ENCODE data around the gene TSPEAR. TPM values are rescaled to one million over a fixed set of nuclear protein-coding genes. Genes with fewer than 3 reads are reported as not detected.

The TSPEAR gene
- total RNA-seq, 1 donor from 2014 or later = not detected

DNA sequence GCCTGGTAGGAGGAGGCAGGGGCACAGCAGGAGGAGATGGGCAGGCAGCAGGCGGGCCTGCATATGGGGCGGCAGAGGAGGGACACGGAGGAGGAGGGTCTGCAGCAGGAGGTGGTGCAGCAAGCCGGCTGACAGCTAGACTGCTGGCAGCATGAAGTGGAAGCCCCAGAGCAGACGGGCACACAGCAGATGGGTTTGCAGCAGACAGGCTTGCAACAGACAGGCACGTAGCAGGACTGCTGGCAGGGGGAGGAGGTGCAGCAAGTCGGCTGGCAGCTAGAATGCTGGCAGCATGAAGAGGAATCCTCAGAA, 131.6 kb downstream of the TSPEAR start:
- TF ChIP-seq, protein P1, sequence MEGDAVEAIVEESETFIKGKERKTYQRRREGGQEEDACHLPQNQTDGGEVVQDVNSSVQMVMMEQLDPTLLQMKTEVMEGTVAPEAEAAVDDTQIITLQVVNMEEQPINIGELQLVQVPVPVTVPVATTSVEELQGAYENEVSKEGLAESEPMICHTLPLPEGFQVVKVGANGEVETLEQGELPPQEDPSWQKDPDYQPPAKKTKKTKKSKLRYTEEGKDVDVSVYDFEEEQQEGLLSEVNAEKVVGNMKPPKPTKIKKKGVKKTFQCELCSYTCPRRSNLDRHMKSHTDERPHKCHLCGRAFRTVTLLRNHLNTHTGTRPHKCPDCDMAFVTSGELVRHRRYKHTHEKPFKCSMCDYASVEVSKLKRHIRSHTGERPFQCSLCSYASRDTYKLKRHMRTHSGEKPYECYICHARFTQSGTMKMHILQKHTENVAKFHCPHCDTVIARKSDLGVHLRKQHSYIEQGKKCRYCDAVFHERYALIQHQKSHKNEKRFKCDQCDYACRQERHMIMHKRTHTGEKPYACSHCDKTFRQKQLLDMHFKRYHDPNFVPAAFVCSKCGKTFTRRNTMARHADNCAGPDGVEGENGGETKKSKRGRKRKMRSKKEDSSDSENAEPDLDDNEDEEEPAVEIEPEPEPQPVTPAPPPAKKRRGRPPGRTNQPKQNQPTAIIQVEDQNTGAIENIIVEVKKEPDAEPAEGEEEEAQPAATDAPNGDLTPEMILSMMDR (IDR thresholded peaks at IDR 0.05; ENCODE audit: insufficient read depth, low read length, poor library complexity, severe bottlenecking) = no peak
- no peaks in the 10 kb centered on the region for H3K36me3 ChIP-seq (ENCODE audit: control insufficient read depth, insufficient read depth, low read length)
- H3K27me3 ChIP-seq (ENCODE audit: control insufficient read depth, insufficient read depth, low read length) = no peaks in the 10 kb centered on the region
- no peak overlapping the region for H3K4me3 ChIP-seq (ENCODE audit: low read depth, low read length)
- no peak for DNase-seq (ENCODE audit: low read depth)

DNA sequence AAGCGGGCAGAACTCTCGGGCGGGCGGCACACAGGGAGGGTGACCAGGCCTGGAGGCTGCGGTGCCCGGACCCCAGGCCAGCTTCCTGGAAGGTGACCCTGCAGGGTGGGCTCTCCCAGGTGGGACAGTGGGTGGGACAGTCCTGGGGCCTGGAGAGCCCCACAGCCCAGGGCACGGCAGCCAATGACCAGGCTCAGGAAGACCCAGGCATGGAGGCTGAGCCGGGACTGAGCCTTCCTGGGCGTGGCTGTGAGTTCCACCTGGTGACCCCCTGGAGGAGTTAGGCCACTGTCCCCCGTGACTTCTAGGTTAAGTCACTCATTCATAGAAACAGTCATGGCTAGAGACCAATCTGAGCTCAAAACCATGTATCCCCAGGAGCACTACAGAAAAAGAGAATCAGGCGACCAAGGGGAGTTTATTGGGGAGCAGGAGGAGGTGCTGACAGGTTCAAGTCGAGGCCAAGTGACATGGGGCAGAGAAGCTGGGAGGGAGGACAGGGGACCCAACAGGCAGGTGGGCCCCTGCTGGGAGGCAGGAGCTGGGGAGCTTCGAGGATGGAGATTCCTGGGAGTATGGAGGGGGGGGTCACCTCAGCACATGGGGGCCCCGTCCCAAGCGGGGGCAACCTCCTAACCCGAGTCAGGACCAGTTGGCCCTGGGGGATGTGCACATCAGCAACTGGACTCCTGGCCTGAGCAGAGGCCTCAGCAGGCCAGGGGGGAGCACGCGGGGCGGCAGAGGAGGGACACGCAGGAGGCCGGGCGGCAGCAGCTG, 132.1 kb downstream of the TSPEAR start:
- Histone ChIP-seq H3K27me3 (ENCODE audit: control insufficient read depth, insufficient read depth, low read length) (no peaks in the 10 kb centered on the region), H3K4me3 (ENCODE audit: low read depth, low read length) (no peak overlapping the region), H3K36me3 (ENCODE audit: control insufficient read depth, insufficient read depth, low read length) (no peaks in the 10 kb centered on the region)
- no peak for DNase-seq (ENCODE audit: low read depth)
- TF ChIP-seq, protein P1 (IDR thresholded peaks at IDR 0.05; ENCODE audit: insufficient read depth, low read length, poor library complexity, severe bottlenecking) = no peak

DNA sequence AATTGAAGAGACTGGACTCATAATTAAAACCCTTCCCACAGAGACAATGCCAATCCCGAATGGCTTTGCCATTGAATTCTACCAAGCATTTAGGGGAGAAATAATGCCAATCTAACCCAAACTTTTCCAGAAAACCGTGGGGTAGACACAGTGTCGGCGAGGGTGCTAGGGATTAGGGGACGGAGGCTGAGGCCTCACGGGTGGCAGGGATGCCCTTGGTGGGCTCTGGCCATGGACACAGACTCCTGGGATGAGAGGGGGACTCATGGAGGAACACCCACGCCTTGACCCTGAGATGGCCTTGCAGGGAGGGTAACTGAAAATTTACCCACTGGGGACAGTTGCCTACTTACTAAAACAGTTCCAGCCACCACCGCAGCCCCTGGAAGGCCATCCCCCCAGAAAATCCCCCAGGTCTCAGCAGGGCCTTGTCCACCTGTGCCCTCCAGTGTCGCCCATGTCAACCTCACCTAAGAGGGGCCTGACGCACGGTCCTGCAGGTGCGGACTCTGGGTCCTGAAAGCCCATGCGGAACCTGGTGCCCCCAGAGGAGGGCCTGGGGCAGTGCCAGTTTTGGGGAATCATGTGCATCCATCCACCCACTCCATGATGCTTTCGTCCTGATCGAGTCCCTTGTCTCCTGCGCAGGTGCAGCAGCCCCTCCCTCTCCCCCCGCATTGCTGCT, 132.9 kb downstream of the TSPEAR start:
- Histone ChIP-seq H3K27me3 (ENCODE audit: control insufficient read depth, insufficient read depth, low read length) (no peaks in the 10 kb centered on the region), H3K4me3 (ENCODE audit: low read depth, low read length) (no peak overlapping the region), H3K36me3 (ENCODE audit: control insufficient read depth, insufficient read depth, low read length) (no peaks in the 10 kb centered on the region)
- no peak for DNase-seq (ENCODE audit: low read depth)
- TF ChIP-seq, protein P1 (IDR thresholded peaks at IDR 0.05; ENCODE audit: insufficient read depth, low read length, poor library complexity, severe bottlenecking) = no peak

DNA sequence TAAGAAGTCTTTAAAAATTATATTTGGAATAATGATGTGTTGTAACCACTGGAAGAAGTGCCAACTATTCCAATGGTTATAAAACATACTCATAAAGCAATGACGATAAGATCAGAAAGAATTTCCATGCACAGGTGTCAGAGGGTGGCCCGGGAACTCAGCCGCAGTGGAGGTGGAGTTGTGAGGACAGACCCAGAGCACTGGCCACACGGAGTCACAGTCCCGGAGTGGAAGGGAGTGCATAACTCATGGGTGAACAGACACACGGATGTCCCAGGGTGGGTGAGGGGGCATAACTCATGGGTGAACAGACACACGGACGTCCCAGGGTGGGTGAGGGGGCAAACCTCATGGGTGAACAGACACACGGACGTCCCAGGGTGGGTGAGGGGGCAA, 135.3 kb downstream of the TSPEAR start:
- TF ChIP-seq, protein P1 (IDR thresholded peaks at IDR 0.05; ENCODE audit: insufficient read depth, low read length, poor library complexity, severe bottlenecking) = no peak
- no peaks in the 10 kb centered on the region for H3K36me3 ChIP-seq (ENCODE audit: control insufficient read depth, insufficient read depth, low read length)
- no peak for DNase-seq (ENCODE audit: low read depth)
- H3K27me3 ChIP-seq (ENCODE audit: control insufficient read depth, insufficient read depth, low read length) = no peaks in the 10 kb centered on the region
- H3K4me3 ChIP-seq (ENCODE audit: low read depth, low read length) = no peak overlapping the region

DNA sequence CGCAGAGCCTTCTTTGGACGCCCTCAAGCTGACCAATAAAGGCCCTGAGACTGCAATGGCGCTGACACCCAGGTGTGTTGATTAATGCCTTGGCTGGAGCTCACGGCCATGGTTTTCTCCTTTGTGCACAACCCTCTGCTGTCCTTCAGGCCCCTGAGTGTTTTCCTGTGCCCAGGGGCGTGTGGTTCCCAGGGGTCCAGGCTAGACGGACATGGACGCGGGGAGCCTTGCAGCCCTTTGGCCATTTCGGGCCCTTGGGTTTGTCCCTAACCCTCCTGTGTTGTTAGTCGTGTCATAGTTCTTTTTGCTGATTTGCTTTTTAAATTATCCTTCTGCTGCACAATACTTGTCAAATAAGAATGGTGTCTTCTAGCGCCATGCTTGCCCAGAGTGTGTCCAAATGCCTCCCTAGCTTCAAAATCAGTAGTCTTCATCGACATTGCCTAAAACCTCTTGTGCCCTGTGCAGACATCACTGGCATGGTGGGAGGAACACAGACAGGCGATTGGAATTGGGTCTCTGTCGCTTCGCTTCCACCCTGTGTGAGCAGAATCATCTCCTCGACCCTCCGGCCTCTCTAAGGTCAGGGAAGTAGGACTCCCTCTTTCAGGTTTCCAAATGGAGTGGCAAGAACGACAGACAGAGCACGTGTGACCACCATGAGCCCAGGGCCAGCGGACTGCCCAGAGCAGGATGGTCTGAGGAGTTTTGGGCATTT, 135.9 kb downstream of the TSPEAR start:
- no peak overlapping the region for H3K4me3 ChIP-seq (ENCODE audit: low read depth, low read length)
- H3K27me3 ChIP-seq (ENCODE audit: control insufficient read depth, insufficient read depth, low read length) = no peaks in the 10 kb centered on the region
- TF ChIP-seq, protein P1 (IDR thresholded peaks at IDR 0.05; ENCODE audit: insufficient read depth, low read length, poor library complexity, severe bottlenecking) = no peak
- DNase-seq (ENCODE audit: low read depth) = no peak
- H3K36me3 ChIP-seq (ENCODE audit: control insufficient read depth, insufficient read depth, low read length) = no peaks in the 10 kb centered on the region

Data from kidney epithelial cell (primary cell).